Activated T-cell treated with anti-CD3 and anti-CD28 coated beads, Interleukin-2, amount 50 U/mL, for 4 hours (primary cell): ENCODE measurements around the gene CD6. TPM values are rescaled to one million over a fixed set of nuclear protein-coding genes. Genes with fewer than 3 reads are reported as not detected.

Experiments used
- ATAC-seq, 2 donors: fragments of 200-7000 bp; cut with Tn5 transposase; one replicate each; pipeline ENCODE4 v1.10.0; 2021
- DNase-seq: peaks from one replicate; pipeline ENCODE4 v3.0.0-alpha.2; 2020
- H3K27me3 Mint-ChIP-seq: one replicate; pipeline ENCODE4 v1.8.0; 2021; ENCODE audit warnings: low read depth, mixed read lengths
- H3K36me3 Mint-ChIP-seq: one replicate; pipeline ENCODE4 v1.8.0; 2022; ENCODE audit warnings: mixed read lengths; ENCODE audit not compliant: insufficient read depth
- H3K4me1 Mint-ChIP-seq: one replicate; pipeline ENCODE4 v1.8.0; 2021; ENCODE audit warnings: low read depth, mixed read lengths
- H3K4me3 Mint-ChIP-seq: one replicate; pipeline ENCODE4 v1.8.0; 2021; ENCODE audit warnings: mild to moderate bottlenecking, moderate library complexity, mixed read lengths
- H3K9me3 Mint-ChIP-seq: one replicate; pipeline ENCODE4 v1.8.0; 2021; ENCODE audit warnings: mixed read lengths
- total RNA-seq, 3 donors: library from RNA; stranded (reverse); gene quantifications; one replicate each; pipeline ENCODE4 v1.2.1, GENCODE V29; 2021

The CD6 gene
- total RNA-seq, 3 donors from 2014 or later: 638 to 711 (median 642) TPM

- no peak for DNase-seq
- Mint-ChIP-seq H3K9me3 (no peaks in the 10 kb centered on the region), H3K27me3 (no peaks in the 10 kb centered on the region), H3K4me3 (peak overlapping the region; percentile 87), H3K4me1 (peaks cover 93% of the 10 kb centered on the region), H3K36me3 (peaks cover 24% of the 10 kb centered on the region)
- ATAC-seq: peak; percentile 6 to 10
Measured at GRCh38 chr11:61024938-61025820, 53.7 kb downstream of the CD6 start.

- H3K27me3 Mint-ChIP-seq: no peaks in the 10 kb centered on the region
- ATAC-seq (no peak), DNase-seq (no peak)
Measured at GRCh38 chr11:61025821-61026120, 54.3 kb downstream of the CD6 start.

GRCh38 chr11:61026121-61027031, 54.9 kb downstream of the CD6 start:
- DNase-seq (peak; percentile 36), ATAC-seq (no peak)
- Mint-ChIP-seq H3K27me3 (no peaks in the 10 kb centered on the region), H3K36me3 (peaks cover 13% of the 10 kb centered on the region), H3K4me3 (peak overlapping the region; percentile 87), H3K9me3 (no peaks in the 10 kb centered on the region), H3K4me1 (peaks cover 90% of the 10 kb centered on the region)

More at GRCh38 chr11:61025821-61026120, 54.3 kb downstream of the CD6 start:
- H3K9me3 Mint-ChIP-seq: no peaks in the 10 kb centered on the region
- H3K4me3 Mint-ChIP-seq: peak overlapping the region; percentile 87
- H3K36me3 Mint-ChIP-seq: peaks cover 18% of the 10 kb centered on the region
- H3K4me1 Mint-ChIP-seq: peaks cover 92% of the 10 kb centered on the region

GRCh38 chr11:61027141-61027840, 55.8 kb downstream of the CD6 start:
- ATAC-seq (peak; percentile 5 to 11), DNase-seq (no peak)
- Mint-ChIP-seq H3K4me3 (peak overlapping the region; percentile 87), H3K4me1 (peaks cover 86% of the 10 kb centered on the region), H3K9me3 (no peaks in the 10 kb centered on the region), H3K27me3 (no peaks in the 10 kb centered on the region), H3K36me3 (peaks cover 18% of the 10 kb centered on the region)

- ATAC-seq: peak; percentile 41 to 47
- no peaks in the 10 kb centered on the region for H3K27me3 Mint-ChIP-seq
Measured at GRCh38 chr11:61028135-61028729, 56.8 kb downstream of the CD6 start.

GRCh38 chr11:61032824-61033223, 61.3 kb downstream of the CD6 start:
- Mint-ChIP-seq H3K27me3 (no peaks in the 10 kb centered on the region), H3K4me3 (no peak overlapping the region), H3K4me1 (peaks cover 68% of the 10 kb centered on the region), H3K9me3 (no peaks in the 10 kb centered on the region), H3K36me3 (peaks cover 16% of the 10 kb centered on the region)
- no peak for ATAC-seq
- DNase-seq: no peak

More at GRCh38 chr11:61028135-61028729, 56.8 kb downstream of the CD6 start:
- peak; percentile 74 for DNase-seq
- Mint-ChIP-seq H3K9me3 (no peaks in the 10 kb centered on the region), H3K4me1 (peaks cover 82% of the 10 kb centered on the region), H3K36me3 (peaks cover 24% of the 10 kb centered on the region), H3K4me3 (peak overlapping the region; percentile 87)

GRCh38 chr11:61033417-61033816, 61.9 kb downstream of the CD6 start:
- Mint-ChIP-seq H3K36me3 (peaks cover 13% of the 10 kb centered on the region), H3K4me1 (peaks cover 66% of the 10 kb centered on the region), H3K4me3 (no peak overlapping the region), H3K9me3 (no peaks in the 10 kb centered on the region), H3K27me3 (no peaks in the 10 kb centered on the region)
- DNase-seq (no peak), ATAC-seq (no peak)

- no peaks in the 10 kb centered on the region for H3K9me3 Mint-ChIP-seq
- no peak overlapping the region for H3K4me3 Mint-ChIP-seq
- DNase-seq (no peak), ATAC-seq (no peak)
- H3K36me3 Mint-ChIP-seq: peaks cover 13% of the 10 kb centered on the region
- peaks cover 62% of the 10 kb centered on the region for H3K4me1 Mint-ChIP-seq
- no peaks in the 10 kb centered on the region for H3K27me3 Mint-ChIP-seq
Measured at GRCh38 chr11:61034111-61034510, 62.6 kb downstream of the CD6 start.

- Mint-ChIP-seq H3K4me3 (no peak overlapping the region), H3K4me1 (peaks cover 60% of the 10 kb centered on the region), H3K27me3 (no peaks in the 10 kb centered on the region), H3K9me3 (no peaks in the 10 kb centered on the region), H3K36me3 (peaks cover 13% of the 10 kb centered on the region)
- DNase-seq (no peak), ATAC-seq (no peak)
Measured at GRCh38 chr11:61034704-61035525, 63.4 kb downstream of the CD6 start.

GRCh38 chr11:61035526-61035835, 64.0 kb downstream of the CD6 start:
- H3K27me3 Mint-ChIP-seq: no peaks in the 10 kb centered on the region
- no peak overlapping the region for H3K4me3 Mint-ChIP-seq
- ATAC-seq (no peak), DNase-seq (no peak)
- H3K36me3 Mint-ChIP-seq: peaks cover 13% of the 10 kb centered on the region
- H3K9me3 Mint-ChIP-seq: no peaks in the 10 kb centered on the region
- H3K4me1 Mint-ChIP-seq: peaks cover 60% of the 10 kb centered on the region

GRCh38 chr11:61037441-61038093, 66.1 kb downstream of the CD6 start:
- ATAC-seq (peak; percentile 52 to 53), DNase-seq (no peak)
- peak overlapping the region; percentile 33 for H3K4me3 Mint-ChIP-seq
- no peaks in the 10 kb centered on the region for H3K9me3 Mint-ChIP-seq
- peaks cover 62% of the 10 kb centered on the region for H3K4me1 Mint-ChIP-seq
- peaks cover 8% of the 10 kb centered on the region for H3K36me3 Mint-ChIP-seq
- no peaks in the 10 kb centered on the region for H3K27me3 Mint-ChIP-seq

- no peak for ATAC-seq
- H3K36me3 Mint-ChIP-seq: peaks cover 7% of the 10 kb centered on the region
- no peak overlapping the region for H3K4me3 Mint-ChIP-seq
- H3K4me1 Mint-ChIP-seq: peaks cover 63% of the 10 kb centered on the region
- no peaks in the 10 kb centered on the region for H3K9me3 Mint-ChIP-seq
- no peaks in the 10 kb centered on the region for H3K27me3 Mint-ChIP-seq
- DNase-seq: no peak
Measured at GRCh38 chr11:61039916-61040315, 68.4 kb downstream of the CD6 start.
